Measurements from ENCODE around the gene SPANXN4. TPM values are rescaled to one million over a fixed set of nuclear protein-coding genes. Genes with fewer than 3 reads are reported as not detected.

SPANXN4 gene
- total RNA-seq, 1 donor from 2014 or later = not detected

- DNase-seq (ENCODE audit: extremely low spot score, unreplicated experiment) = no peak
- no peaks in the 10 kb centered on the region for H3K36me3 Mint-ChIP-seq (ENCODE audit: unreplicated experiment)
- H3K27me3 Mint-ChIP-seq (ENCODE audit: unreplicated experiment) = no peaks in the 10 kb centered on the region
- H3K27ac Mint-ChIP-seq (ENCODE audit: unreplicated experiment) = no peak overlapping the region
- no peak overlapping the region for H3K4me3 Mint-ChIP-seq (ENCODE audit: unreplicated experiment)
- peaks cover 59% of the 10 kb centered on the region for H3K9me3 Mint-ChIP-seq (ENCODE audit: unreplicated experiment)
- no peak for TF ChIP-seq CTCF (IDR thresholded peaks at IDR 0.05)
- no peaks in the 10 kb centered on the region for H3K4me1 Mint-ChIP-seq (ENCODE audit: unreplicated experiment)
These were observed 21.8 kb downstream of the SPANXN4 start for GRCh38 chrX:143047511-143047910.

GRCh38 chrX:143058120-143058519 lies 32.4 kb downstream of the SPANXN4 start:
- H3K4me1 Mint-ChIP-seq (ENCODE audit: unreplicated experiment) = no peaks in the 10 kb centered on the region
- H3K27me3 Mint-ChIP-seq (ENCODE audit: unreplicated experiment) = no peaks in the 10 kb centered on the region
- no peak overlapping the region for H3K4me3 Mint-ChIP-seq (ENCODE audit: unreplicated experiment)
- H3K36me3 Mint-ChIP-seq (ENCODE audit: unreplicated experiment) = no peaks in the 10 kb centered on the region
- peaks cover 37% of the 10 kb centered on the region for H3K9me3 Mint-ChIP-seq (ENCODE audit: unreplicated experiment)
- H3K27ac Mint-ChIP-seq (ENCODE audit: unreplicated experiment) = no peak overlapping the region
- DNase-seq (ENCODE audit: extremely low spot score, unreplicated experiment) = no peak
- TF ChIP-seq CTCF (IDR thresholded peaks at IDR 0.05) = no peak

GRCh38 chrX:143081231-143081630 lies 55.5 kb downstream of the SPANXN4 start:
- no peak for DNase-seq (ENCODE audit: extremely low spot score, unreplicated experiment)
- no peaks in the 10 kb centered on the region for H3K4me1 Mint-ChIP-seq (ENCODE audit: unreplicated experiment)
- H3K9me3 Mint-ChIP-seq (ENCODE audit: unreplicated experiment) = peaks cover 46% of the 10 kb centered on the region
- H3K4me3 Mint-ChIP-seq (ENCODE audit: unreplicated experiment) = no peak overlapping the region
- H3K36me3 Mint-ChIP-seq (ENCODE audit: unreplicated experiment) = no peaks in the 10 kb centered on the region
- TF ChIP-seq CTCF (IDR thresholded peaks at IDR 0.05) = no peak
- no peaks in the 10 kb centered on the region for H3K27me3 Mint-ChIP-seq (ENCODE audit: unreplicated experiment)
- H3K27ac Mint-ChIP-seq (ENCODE audit: unreplicated experiment) = no peak overlapping the region

- Mint-ChIP-seq H3K4me3 (ENCODE audit: unreplicated experiment) (no peak overlapping the region), H3K4me1 (ENCODE audit: unreplicated experiment) (no peaks in the 10 kb centered on the region), H3K27ac (ENCODE audit: unreplicated experiment) (no peak overlapping the region), H3K9me3 (ENCODE audit: unreplicated experiment) (peaks cover 44% of the 10 kb centered on the region), H3K36me3 (ENCODE audit: unreplicated experiment) (no peaks in the 10 kb centered on the region), H3K27me3 (ENCODE audit: unreplicated experiment) (no peaks in the 10 kb centered on the region)
- TF ChIP-seq CTCF (IDR thresholded peaks at IDR 0.05) = no peak
- no peak for DNase-seq (ENCODE audit: extremely low spot score, unreplicated experiment)
These were observed 56.8 kb downstream of the SPANXN4 start for GRCh38 chrX:143082537-143082936.

Measured in osteocyte (in vitro differentiated cells).